AG08396 (cell line): Measurements from ENCODE around the gene MLF1.
A peak's percentile ranks its signal among the peaks of the same experiment; 100 is the strongest.

Experiments used
- DNase-seq: peaks from one replicate; pipeline ENCODE4 v3.0.0; 2012; ENCODE audit warnings: low spot score, mixed read lengths

MLF1 gene

DNA sequence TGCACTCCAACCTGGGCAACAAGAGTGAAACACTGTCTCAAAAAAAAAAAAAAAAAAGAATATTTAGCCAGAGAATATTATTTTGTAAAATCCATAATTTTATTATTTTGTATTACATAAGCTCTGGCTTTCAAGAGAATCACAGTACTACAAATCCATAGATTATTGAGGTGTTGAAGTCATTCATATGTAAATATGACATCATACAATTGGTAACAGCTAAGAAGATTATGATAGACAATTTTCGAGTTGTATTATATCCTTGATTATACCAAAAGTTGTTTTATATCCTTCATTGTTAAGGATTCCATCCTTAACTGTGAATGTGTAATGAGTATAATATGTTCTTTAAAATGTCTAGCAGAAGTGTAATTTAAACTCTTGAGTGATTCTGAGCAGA is 3.7 kb downstream of the MLF1 start:
- no peak for DNase-seq

DNA sequence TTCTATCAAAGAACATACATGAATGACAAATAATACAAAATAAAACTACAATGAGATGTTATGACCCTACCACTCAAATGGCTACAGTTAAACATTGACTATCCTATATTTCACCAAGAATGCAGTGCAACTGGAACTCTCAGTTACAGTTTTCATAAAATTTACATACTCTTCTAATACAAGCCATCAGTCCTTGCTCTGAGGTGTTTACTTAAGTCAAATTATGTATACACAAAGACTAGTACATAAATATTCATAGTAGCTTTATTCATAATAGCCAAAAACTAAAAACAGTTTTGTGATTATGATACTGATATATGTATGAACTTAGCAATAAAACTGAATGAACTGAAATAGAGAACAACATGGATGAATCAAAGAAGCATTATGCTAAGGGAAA is 19.2 kb downstream of the MLF1 start:
- DNase-seq: no peak

DNA sequence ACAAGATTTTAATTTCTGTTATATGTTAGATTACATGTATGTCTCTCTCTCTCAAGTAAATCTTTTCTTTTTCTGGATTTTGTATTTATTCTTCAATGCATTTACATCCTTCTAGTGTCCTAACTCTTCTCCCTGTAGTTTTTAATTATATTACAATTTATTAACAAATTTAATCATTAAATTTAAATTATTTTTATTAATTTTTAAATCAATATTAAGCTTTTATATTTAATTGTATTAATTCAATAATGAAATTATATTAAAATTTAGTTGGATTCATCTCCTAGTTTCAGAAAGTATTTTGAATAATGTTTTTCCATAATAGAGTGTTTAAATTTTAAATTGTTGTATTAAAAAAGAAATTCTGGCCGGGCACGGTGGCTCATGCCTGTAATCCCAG is 29.8 kb downstream of the MLF1 start:
- DNase-seq: no peak

DNA sequence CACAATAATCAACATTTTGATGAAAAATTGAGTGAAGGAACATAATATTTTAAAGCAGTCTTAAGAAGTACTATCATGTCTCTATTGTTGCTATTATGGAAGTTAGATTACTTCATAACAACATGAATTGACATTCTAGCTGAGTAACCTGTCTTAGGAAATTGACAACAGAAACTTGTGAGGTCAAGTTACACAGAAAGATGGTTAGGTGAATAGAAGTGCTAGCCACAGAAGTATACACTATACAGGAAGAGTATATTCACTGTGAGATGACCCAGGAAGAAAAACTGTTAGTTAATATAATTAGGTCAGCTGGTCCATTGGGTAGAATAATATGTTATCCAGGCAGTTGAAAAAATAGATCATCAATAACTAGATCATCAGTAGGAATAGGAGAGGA is 31.2 kb downstream of the MLF1 start:
- DNase-seq: no peak

DNA sequence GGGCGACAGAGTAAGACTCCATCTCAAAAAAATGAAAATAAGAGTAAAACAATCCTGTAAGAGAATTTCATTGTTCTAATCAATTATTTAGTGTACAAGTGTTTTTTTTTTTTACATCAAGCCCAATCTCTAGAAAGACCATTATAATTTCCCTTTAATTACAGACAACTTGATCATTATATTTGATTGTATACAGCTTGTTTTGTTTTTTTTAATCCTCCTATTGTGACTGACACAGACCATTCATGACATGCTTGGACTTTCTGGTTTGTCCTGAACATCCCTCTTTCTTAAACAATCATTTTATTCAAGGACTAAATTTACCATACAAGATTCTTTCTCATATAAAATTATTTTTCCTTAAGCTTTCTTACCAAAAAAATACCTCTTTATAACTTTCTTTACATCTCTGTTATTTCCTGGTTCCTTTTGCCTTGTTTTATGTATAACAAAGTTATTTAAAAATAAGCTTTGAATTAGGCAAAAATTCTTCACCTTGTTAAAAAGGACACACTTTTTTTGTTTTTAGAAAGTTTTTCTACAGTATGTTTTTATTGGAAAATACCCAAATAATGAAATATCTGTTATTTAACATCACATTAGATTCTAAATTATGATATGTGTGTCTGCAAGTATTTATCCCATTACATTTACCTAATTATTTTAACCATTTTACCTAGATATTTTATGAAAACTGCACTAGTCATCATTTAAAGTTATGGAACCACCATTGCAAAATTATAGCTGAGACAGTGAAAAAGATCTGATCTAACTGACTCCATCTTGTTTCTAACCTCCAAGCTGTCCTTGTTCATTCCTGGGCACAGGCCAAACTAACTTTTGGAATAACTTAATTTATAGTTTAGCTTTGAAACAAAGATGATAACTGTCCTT is 47.2 kb downstream of the MLF1 start:
- DNase-seq: no peak

DNA sequence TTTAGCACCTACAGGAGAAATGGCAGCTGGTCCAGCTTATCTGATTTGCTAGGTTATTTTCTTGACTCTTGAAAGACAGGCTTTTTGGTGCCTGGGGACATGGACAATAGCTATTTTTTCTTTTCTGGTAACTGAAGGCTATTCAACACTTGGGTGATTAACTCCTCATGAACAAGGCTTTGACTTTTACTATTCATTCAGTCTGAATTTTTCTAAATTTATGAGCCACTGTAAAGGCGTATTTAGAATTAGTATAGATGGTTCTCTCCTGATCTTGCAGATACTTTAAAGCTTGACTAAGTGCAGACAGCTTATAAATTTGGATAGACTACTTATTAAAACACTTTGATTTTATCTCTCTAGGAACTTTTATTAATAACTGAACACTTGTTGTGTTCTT is 54.9 kb downstream of the MLF1 start:
- no peak for DNase-seq

DNA sequence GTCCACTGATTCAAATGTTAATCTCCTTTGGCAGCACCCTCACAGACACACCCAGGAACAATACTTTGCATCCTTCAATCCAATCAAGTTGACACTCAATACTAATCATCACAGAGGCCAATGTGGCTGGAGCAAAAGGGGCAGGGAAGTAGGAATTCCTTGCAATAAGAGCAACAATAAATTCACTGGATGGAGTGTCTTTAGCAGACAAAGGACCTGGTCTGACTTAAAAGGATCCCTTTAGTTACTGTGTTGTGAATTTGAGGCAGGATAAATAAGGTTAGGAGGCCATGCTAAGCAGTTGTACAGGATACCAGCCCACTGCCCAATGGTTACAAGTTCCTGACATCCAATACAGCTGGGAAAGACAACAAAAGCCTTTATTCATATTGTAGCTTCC is 61.0 kb downstream of the MLF1 start:
- DNase-seq: no peak

DNA sequence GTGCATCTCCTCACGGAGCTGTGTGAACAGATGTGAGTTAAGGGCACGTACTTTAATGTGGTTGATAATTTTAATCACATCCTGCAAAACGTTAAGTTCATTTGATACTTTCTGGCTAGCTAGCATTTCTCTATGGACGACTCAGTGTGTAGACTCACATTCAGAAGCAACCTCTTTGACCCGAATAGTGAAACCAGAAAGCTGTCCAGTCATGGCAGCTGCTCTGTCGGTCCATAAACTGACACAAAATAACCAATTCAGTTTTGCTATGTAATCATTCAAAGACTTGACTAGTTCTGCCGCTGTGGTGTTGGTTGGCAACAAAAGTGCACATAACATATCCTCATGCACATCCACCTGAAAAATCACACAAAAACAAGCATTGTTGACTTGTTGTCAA is 69.7 kb downstream of the MLF1 start:
- DNase-seq: no peak

DNA sequence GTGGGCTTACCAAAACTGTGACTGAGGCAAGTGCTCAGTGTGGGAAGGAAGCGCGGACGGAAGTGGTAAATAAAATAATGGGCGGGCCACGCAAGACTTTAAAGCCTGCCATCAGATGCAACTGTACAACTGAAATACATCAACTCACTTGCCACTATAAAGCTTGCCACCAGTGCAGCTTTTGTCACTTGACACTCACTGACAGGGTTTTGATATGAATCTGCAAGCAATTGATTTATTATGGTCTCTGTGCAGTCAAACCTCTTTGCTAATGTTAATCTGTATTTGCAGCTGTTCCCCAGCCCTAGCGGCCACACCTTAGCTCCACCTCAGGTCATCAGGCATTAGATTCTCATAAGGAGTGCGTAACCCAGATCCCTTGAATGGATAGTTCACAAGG is 71.0 kb downstream of the MLF1 start:
- no peak for DNase-seq

DNA sequence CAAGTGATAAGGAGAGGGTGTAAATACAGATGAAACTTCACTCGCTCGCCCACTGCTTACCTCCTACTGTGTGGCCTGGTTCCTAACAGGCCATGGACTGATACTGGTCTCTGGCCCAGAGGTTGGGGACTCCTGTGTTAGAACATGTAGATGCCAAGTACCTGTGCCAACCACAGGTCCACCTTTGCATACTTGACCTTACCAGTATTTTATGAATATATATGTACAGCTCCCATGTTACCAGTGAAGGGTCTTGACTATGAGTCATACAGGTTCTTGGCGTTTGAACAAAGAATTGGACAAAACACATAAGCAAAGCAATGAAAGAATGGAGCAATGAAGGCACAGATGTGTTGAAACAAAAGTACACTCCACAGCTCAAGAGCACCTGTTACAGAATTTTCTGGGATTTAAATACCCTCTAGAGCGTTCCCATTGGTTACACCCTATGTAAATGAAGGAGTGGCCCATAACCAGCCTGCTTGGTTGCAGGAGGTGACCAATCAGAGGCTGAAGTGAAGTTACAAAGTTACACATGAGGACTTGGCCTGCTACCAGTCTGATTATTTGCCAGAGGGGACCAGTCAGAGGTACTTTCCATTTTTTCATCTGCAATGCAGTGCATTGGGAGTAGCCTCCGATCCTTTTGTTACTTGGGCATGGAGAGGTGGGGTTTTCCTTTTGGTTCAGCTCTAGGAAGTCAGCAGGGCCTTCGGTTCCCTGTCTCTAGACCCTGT is 71.6 kb downstream of the MLF1 start:
- no peak for DNase-seq

DNA sequence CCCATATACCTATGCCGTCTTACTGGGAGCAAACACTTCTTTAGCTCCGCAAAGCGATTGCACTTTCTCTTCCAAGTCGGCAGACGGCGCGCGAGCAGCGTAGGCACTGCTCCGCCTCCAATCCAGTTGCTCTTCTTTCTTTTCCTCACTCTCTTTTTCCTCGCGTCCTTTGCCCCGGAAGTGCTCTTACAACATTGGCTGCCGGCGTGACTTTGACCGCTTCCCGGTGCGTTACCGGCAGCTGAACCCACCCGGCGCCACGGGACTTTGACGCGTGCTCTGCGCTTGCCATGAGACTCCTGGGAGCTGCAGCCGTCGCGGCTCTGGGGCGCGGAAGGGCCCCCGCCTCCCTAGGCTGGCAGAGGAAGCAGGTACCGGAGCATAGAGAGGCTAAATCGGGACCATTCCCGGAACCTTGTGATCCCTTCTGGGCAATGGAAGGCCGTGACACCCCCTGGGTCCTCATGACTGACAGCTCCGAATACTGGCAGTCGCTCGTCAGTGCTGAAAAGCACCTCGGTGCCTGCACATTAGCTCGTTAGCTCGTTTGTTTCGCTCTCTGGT is 73.4 kb downstream of the MLF1 start, which contains the start of gene GFM1:
GFM1 (plus strand) TSS at position 183 of the 564 bp plus-strand sequence; CDS start at position 291, 108 bp downstream.
- peak; percentile 89 for DNase-seq

DNA sequence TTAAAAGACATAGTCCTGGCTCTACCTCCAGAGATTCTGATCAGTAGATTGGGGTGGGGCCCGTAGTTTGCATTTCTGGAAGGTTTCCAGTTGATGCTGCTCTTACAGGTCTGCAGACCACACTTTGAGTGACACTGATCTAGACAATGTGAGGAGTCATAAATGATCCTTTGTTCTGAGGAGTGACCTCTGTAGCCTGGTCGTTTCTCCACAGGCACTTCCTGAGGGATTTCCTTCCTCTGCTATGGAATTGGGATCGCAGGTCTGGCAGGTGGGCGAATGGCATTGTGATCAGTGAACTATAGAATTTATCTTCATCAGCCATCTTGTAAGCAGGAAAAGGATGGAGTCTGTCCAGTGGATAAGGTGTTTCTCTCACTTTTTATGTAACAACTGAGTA is 78.8 kb downstream of the MLF1 start:
- no peak for DNase-seq

DNA sequence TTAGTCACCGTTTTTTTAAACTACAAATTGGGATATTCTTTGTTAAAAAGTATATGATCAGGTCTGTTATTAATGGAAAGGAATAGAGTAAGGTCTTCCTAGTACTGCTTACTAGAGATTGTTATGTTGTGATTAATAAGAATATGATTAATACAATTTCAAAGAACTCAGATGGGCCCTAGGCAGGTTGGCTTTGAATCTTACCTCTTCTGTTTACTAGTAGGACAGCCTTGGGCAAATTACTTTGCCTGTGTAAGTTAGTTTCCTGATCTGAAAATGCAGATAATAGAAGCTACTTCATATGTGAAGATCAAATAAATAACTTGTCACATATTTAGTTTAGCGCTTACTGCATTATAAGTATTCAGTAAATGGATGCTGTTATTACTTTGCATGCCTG is 80.2 kb downstream of the MLF1 start:
- DNase-seq: no peak

DNA sequence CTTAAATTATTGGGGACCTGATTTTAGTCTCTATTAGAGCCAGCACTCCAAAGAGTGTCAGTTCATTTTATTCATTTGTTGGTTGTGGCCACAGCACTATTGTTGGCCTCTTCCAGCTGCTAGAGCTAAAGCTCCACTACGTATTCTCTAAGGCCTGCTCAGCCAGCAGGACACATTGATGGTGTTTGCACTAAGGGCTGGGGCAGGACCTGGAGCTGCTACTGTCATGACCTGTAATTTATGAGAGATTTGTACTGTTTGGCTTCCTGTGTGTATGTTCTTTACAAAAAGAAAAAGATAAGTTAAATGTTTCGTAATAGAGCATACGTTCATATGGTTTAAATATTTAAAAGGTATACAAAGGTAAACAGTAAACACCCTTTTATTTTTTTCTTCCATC is 81.5 kb downstream of the MLF1 start:
- no peak for DNase-seq
